ENCODE measurements around the gene NDUFAF5.

GRCh38 chr20:13800728-13801134 is 15.9 kb downstream of the NDUFAF5 start:
- TF ChIP-seq, protein P1, sequence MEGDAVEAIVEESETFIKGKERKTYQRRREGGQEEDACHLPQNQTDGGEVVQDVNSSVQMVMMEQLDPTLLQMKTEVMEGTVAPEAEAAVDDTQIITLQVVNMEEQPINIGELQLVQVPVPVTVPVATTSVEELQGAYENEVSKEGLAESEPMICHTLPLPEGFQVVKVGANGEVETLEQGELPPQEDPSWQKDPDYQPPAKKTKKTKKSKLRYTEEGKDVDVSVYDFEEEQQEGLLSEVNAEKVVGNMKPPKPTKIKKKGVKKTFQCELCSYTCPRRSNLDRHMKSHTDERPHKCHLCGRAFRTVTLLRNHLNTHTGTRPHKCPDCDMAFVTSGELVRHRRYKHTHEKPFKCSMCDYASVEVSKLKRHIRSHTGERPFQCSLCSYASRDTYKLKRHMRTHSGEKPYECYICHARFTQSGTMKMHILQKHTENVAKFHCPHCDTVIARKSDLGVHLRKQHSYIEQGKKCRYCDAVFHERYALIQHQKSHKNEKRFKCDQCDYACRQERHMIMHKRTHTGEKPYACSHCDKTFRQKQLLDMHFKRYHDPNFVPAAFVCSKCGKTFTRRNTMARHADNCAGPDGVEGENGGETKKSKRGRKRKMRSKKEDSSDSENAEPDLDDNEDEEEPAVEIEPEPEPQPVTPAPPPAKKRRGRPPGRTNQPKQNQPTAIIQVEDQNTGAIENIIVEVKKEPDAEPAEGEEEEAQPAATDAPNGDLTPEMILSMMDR (IDR thresholded peaks at IDR 0.05) = no peak
- TF ChIP-seq POLR2AphosphoS5 (IDR thresholded peaks at IDR 0.05) (peak; percentile 44 to 77), EP300 (IDR thresholded peaks at IDR 0.05) (peak in 1 of 4 donors; percentile 25), POLR2A (IDR thresholded peaks at IDR 0.05) (no peak)

Data from upper lobe of left lung (tissue), 4 donors.